LNCAP (cell line): ENCODE data around the gene AMFR.

ENCODE experiments used
- CTCF ChIP-seq: fragments of 450-650 bp; IDR thresholded peaks from 2 replicates; pipeline ENCODE4 v1.5.1; 2017; ENCODE audit warnings: mild to moderate bottlenecking

Gene AMFR

GRCh38 chr16:56460101-56460500 lies 34.8 kb upstream of the AMFR start:
- TF ChIP-seq CTCF = no peak

GRCh38 chr16:56457927-56458470 lies 32.7 kb upstream of the AMFR start:
- TF ChIP-seq CTCF = no peak

GRCh38 chr16:56451753-56452689 lies 26.7 kb upstream of the AMFR start:
- no peak for TF ChIP-seq CTCF

GRCh38 chr16:56450986-56451752 lies 25.8 kb upstream of the AMFR start, which contains the start of the genes NUDT21 and OGFOD1:
TSS of gene NUDT21 (minus strand) at chr16:56451332. CDS start at chr16:56451202, 130 bp downstream.
TSS of gene OGFOD1 (plus strand) at chr16:56451554. CDS start at chr16:56451613, 59 bp downstream.
- TF ChIP-seq CTCF = no peak

GRCh38 chr16:56450275-56450985 lies 25.1 kb upstream of the AMFR start:
- no peak for TF ChIP-seq CTCF

- no peak for TF ChIP-seq CTCF
Measured at GRCh38 chr16:56448005-56448404, 22.7 kb upstream of the AMFR start.

- no peak for TF ChIP-seq CTCF
Measured at GRCh38 chr16:56447286-56447685, 21.9 kb upstream of the AMFR start.
